SK-N-SH treated with all-trans-retinoic acid at 6 μM for 48 hours (cell line): ENCODE data around the gene RGS7.

ENCODE experiments used
- ATAC-seq: fragments of 200-7000 bp; cut with Tn5 transposase; 3 replicates; pipeline ENCODE4 v1.9.1; 2020; ENCODE audit warnings: mild to moderate bottlenecking, moderate library complexity
- ARNTL ChIP-seq: fragments of 450-650 bp; formaldehyde crosslinking; IDR thresholded peaks from 2 replicates; pipeline ENCODE4 v1.5.0; 2020; ENCODE audit warnings: low read depth, mild to moderate bottlenecking, moderate library complexity, borderline replicate concordance
- BACH2 ChIP-seq: fragments of 250-450 bp; sonication (Bioruptor Pico); IDR thresholded peaks from 2 replicates; pipeline ENCODE4 v1.9.0; 2021; ENCODE audit warnings: mild to moderate bottlenecking, borderline replicate concordance
- CSDC2 ChIP-seq: fragments of 250-450 bp; sonication (Bioruptor Pico); IDR thresholded peaks from 2 replicates; pipeline ENCODE4 v1.5.0; 2020; ENCODE audit warnings: mild to moderate bottlenecking, moderate library complexity
- ESRRG ChIP-seq: fragments of 250-450 bp; sonication (Bioruptor Pico); IDR thresholded peaks from 2 replicates; pipeline ENCODE4 v1.6.1; 2021; ENCODE audit warnings: mild to moderate bottlenecking
- GLIS3 ChIP-seq: fragments of 250-450 bp; sonication (Bioruptor Pico); IDR thresholded peaks from 2 replicates; pipeline ENCODE4 v1.5.0; 2020; ENCODE audit warnings: mild to moderate bottlenecking, moderate library complexity
- ISL1 ChIP-seq: fragments of 250-450 bp; sonication (Bioruptor Pico); IDR thresholded peaks from 2 replicates; pipeline ENCODE4 v2.1.2; 2022; ENCODE audit warnings: mild to moderate bottlenecking, moderate library complexity
- OSR1 ChIP-seq: fragments of 250-450 bp; sonication (Bioruptor Pico); IDR thresholded peaks from 2 replicates; pipeline ENCODE4 v1.8.0; 2022; ENCODE audit warnings: moderate library complexity, mild to moderate bottlenecking, inconsistent platforms
- PPARA ChIP-seq: fragments of 250-450 bp; sonication (Bioruptor Pico); IDR thresholded peaks from 2 replicates; pipeline ENCODE4 v1.5.0; 2020; ENCODE audit warnings: mild to moderate bottlenecking, borderline replicate concordance
- RARB ChIP-seq: fragments of 250-450 bp; sonication (Bioruptor Pico); IDR thresholded peaks from 2 replicates; pipeline ENCODE4 v1.8.0; 2021; ENCODE audit warnings: mild to moderate bottlenecking, moderate library complexity
- SNAI2 ChIP-seq: fragments of 250-450 bp; sonication (Bioruptor Pico); IDR thresholded peaks from 2 replicates; pipeline ENCODE4 v1.5.0; 2020; ENCODE audit warnings: mild to moderate bottlenecking, moderate library complexity
- TCF4 ChIP-seq: fragments of 250-450 bp; sonication (Bioruptor Pico); IDR thresholded peaks from 2 replicates; pipeline ENCODE4 v1.8.0; 2021; ENCODE audit warnings: mild to moderate bottlenecking, moderate library complexity, borderline replicate concordance
- TOX ChIP-seq: fragments of 250-450 bp; sonication (Bioruptor Pico); IDR thresholded peaks from 2 replicates; pipeline ENCODE4 v1.8.0; 2021; ENCODE audit warnings: mild to moderate bottlenecking, moderate library complexity, borderline replicate concordance
- ZC3H10 ChIP-seq: fragments of 250-450 bp; sonication (Bioruptor Pico); IDR thresholded peaks from 2 replicates; pipeline ENCODE4 v1.5.1; 2021; ENCODE audit warnings: mild to moderate bottlenecking, moderate library complexity
- ZFP3 ChIP-seq: fragments of 250-450 bp; sonication (Bioruptor Pico); IDR thresholded peaks from 2 replicates; pipeline ENCODE4 v1.5.0; 2020; ENCODE audit warnings: mild to moderate bottlenecking, moderate library complexity
- ZNF565 ChIP-seq: fragments of 450-650 bp; formaldehyde crosslinking; conservative IDR thresholded peaks from 2 replicates; pipeline ENCODE4 v1.5.0; 2020; ENCODE audit warnings: low read depth, mild to moderate bottlenecking, moderate library complexity
- ZNF8 ChIP-seq: fragments of 450-650 bp; formaldehyde crosslinking; IDR thresholded peaks from 2 replicates; pipeline ENCODE4 v1.5.0; 2020; ENCODE audit warnings: mild to moderate bottlenecking, moderate library complexity
- TF ChIP-seq, protein P1 (sequence below): fragments of 250-450 bp; sonication (Bioruptor Pico); IDR thresholded peaks from 2 replicates; pipeline ENCODE4 v1.5.1; 2021; ENCODE audit warnings: mild to moderate bottlenecking, moderate library complexity
- TF ChIP-seq, protein P2 (sequence below): fragments of 250-450 bp; sonication (Bioruptor Pico); IDR thresholded peaks from 2 replicates; pipeline ENCODE4 v1.5.1; 2020; ENCODE audit warnings: low read depth, mild to moderate bottlenecking, moderate library complexity
- TF ChIP-seq, protein P3 (sequence below): fragments of 250-450 bp; sonication (Bioruptor Pico); IDR thresholded peaks from 2 replicates; pipeline ENCODE4 v1.5.0; 2020; ENCODE audit warnings: mild to moderate bottlenecking, moderate library complexity
- TF ChIP-seq, protein P4 (sequence below): fragments of 250-450 bp; sonication (Bioruptor Pico); IDR thresholded peaks from 2 replicates; pipeline ENCODE4 v1.8.0; 2020; ENCODE audit warnings: mild to moderate bottlenecking, moderate library complexity, borderline replicate concordance
- TF ChIP-seq, protein P5 (sequence below): fragments of 250-450 bp; sonication (Bioruptor Pico); IDR thresholded peaks from 2 replicates; pipeline ENCODE4 v1.8.0; 2021; ENCODE audit warnings: low read depth, mild to moderate bottlenecking, moderate library complexity, borderline replicate concordance

RGS7 gene

DNA sequence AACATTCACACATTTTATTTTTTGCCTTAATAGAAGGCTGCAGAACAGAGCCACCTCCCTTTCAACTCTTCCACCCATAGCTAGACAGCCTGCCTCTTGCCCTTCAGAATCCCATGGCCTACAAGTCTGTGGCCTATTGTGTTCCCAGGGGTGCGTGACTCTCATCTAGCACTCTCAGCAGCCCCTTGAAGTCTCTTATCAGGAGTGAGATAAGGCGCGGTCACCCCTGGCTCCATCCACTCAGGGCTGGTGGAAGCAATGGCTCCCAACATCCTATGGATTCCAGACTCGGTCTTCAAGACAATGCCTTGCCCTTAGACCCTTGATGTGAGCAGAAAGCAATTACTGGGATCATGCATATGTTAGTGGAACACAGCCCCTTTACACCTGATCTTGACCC, 480.9 kb downstream of the RGS7 start:
- TF ChIP-seq OSR1 (CRISPR knock-in tag): no peak
- TF ChIP-seq, protein P1, sequence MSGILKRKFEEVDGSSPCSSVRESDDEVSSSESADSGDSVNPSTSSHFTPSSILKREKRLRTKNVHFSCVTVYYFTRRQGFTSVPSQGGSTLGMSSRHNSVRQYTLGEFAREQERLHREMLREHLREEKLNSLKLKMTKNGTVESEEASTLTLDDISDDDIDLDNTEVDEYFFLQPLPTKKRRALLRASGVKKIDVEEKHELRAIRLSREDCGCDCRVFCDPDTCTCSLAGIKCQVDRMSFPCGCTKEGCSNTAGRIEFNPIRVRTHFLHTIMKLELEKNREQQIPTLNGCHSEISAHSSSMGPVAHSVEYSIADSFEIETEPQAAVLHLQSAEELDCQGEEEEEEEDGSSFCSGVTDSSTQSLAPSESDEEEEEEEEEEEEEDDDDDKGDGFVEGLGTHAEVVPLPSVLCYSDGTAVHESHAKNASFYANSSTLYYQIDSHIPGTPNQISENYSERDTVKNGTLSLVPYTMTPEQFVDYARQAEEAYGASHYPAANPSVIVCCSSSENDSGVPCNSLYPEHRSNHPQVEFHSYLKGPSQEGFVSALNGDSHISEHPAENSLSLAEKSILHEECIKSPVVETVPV (CRISPR knock-in tag): no peak
- no peak for ATAC-seq

DNA sequence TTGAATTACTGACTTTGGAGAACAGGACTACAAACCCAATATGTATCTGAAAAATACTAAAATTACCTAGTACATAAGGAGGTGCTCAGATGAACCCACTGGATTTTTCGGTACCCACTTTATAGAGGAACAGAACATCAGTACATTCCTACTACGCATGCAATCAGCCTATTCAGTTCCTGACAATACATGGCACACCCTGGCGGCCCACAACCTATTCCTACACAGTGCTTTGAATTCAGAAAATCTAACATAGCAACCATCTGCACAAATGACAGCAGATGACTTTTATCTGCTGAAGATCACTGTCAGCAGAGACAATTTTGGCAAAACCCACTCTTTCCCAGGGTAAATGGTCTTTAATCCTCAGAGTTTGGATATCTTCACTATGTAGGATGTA, 487.9 kb downstream of the RGS7 start:
- TF ChIP-seq OSR1 (CRISPR knock-in tag): no peak
- TF ChIP-seq, protein P2, sequence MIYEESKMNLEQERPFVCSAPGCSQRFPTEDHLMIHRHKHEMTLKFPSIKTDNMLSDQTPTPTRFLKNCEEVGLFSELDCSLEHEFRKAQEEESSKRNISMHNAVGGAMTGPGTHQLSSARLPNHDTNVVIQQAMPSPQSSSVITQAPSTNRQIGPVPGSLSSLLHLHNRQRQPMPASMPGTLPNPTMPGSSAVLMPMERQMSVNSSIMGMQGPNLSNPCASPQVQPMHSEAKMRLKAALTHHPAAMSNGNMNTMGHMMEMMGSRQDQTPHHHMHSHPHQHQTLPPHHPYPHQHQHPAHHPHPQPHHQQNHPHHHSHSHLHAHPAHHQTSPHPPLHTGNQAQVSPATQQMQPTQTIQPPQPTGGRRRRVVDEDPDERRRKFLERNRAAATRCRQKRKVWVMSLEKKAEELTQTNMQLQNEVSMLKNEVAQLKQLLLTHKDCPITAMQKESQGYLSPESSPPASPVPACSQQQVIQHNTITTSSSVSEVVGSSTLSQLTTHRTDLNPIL (CRISPR knock-in tag): no peak
- TF ChIP-seq RARB (CRISPR knock-in tag): no peak
- TF ChIP-seq PPARA (CRISPR knock-in tag): no peak
- no peak for TF ChIP-seq BACH2
- no peak for TF ChIP-seq ZFP3
- TF ChIP-seq, all 23 proteins: peak for 0
- no peak for ATAC-seq

DNA sequence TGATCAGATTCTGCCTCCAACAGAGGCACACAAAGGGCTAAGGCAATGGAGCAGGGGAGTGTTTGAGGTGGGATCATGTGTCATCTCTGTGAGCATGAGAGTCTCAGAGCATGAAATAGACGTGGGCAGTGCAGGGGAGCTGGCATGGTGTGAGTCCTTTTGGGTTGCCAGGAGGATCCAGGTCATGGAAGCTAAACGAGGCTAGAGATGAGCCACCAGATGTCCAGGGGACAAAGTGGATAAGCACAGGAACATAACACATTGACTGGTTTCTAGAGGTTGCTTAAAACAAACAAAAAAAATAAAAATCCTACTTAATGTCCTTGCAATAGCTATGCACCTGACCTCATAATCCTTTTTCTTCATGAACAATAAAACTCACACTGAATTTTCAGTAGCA, 490.3 kb downstream of the RGS7 start:
- no peak for ATAC-seq
- TF ChIP-seq GLIS3 (CRISPR knock-in tag) (no peak), ZFP3 (no peak), TOX (CRISPR knock-in tag) (no peak), ZNF565 (CRISPR knock-in tag) (no peak), ARNTL (CRISPR knock-in tag) (no peak), SNAI2 (CRISPR knock-in tag) (no peak), CSDC2 (CRISPR knock-in tag) (no peak), BACH2 (no peak), TCF4 (CRISPR knock-in tag) (no peak), ISL1 (no peak), ZNF8 (CRISPR knock-in tag) (no peak), ESRRG (CRISPR knock-in tag) (no peak), OSR1 (CRISPR knock-in tag) (no peak), ZC3H10 (CRISPR knock-in tag) (no peak)
- TF ChIP-seq, protein P3, sequence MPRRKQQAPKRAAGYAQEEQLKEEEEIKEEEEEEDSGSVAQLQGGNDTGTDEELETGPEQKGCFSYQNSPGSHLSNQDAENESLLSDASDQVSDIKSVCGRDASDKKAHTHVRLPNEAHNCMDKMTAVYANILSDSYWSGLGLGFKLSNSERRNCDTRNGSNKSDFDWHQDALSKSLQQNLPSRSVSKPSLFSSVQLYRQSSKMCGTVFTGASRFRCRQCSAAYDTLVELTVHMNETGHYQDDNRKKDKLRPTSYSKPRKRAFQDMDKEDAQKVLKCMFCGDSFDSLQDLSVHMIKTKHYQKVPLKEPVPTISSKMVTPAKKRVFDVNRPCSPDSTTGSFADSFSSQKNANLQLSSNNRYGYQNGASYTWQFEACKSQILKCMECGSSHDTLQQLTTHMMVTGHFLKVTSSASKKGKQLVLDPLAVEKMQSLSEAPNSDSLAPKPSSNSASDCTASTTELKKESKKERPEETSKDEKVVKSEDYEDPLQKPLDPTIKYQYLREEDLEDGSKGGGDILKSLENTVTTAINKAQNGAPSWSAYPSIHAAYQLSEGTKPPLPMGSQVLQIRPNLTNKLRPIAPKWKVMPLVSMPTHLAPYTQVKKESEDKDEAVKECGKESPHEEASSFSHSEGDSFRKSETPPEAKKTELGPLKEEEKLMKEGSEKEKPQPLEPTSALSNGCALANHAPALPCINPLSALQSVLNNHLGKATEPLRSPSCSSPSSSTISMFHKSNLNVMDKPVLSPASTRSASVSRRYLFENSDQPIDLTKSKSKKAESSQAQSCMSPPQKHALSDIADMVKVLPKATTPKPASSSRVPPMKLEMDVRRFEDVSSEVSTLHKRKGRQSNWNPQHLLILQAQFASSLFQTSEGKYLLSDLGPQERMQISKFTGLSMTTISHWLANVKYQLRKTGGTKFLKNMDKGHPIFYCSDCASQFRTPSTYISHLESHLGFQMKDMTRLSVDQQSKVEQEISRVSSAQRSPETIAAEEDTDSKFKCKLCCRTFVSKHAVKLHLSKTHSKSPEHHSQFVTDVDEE (CRISPR knock-in tag): no peak
- TF ChIP-seq, protein P1 (CRISPR knock-in tag): no peak
- TF ChIP-seq, protein P4, sequence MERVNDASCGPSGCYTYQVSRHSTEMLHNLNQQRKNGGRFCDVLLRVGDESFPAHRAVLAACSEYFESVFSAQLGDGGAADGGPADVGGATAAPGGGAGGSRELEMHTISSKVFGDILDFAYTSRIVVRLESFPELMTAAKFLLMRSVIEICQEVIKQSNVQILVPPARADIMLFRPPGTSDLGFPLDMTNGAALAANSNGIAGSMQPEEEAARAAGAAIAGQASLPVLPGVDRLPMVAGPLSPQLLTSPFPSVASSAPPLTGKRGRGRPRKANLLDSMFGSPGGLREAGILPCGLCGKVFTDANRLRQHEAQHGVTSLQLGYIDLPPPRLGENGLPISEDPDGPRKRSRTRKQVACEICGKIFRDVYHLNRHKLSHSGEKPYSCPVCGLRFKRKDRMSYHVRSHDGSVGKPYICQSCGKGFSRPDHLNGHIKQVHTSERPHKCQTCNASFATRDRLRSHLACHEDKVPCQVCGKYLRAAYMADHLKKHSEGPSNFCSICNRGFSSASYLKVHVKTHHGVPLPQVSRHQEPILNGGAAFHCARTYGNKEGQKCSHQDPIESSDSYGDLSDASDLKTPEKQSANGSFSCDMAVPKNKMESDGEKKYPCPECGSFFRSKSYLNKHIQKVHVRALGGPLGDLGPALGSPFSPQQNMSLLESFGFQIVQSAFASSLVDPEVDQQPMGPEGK (CRISPR knock-in tag): no peak
- TF ChIP-seq, protein P5, sequence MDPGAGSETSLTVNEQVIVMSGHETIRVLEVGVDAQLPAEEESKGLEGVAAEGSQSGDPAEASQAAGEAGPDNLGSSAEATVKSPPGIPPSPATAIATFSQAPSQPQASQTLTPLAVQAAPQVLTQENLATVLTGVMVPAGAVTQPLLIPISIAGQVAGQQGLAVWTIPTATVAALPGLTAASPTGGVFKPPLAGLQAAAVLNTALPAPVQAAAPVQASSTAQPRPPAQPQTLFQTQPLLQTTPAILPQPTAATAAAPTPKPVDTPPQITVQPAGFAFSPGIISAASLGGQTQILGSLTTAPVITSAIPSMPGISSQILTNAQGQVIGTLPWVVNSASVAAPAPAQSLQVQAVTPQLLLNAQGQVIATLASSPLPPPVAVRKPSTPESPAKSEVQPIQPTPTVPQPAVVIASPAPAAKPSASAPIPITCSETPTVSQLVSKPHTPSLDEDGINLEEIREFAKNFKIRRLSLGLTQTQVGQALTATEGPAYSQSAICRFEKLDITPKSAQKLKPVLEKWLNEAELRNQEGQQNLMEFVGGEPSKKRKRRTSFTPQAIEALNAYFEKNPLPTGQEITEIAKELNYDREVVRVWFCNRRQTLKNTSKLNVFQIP (CRISPR knock-in tag): no peak
